Retinal pigment epithelial cell (primary cell): ENCODE results near the gene DDX10.

ENCODE experiments used
- DNase-seq: peaks from one replicate; pipeline ENCODE4 v3.0.0-alpha.2; 2010; ENCODE audit warnings: low read depth
- H3K4me3 ChIP-seq: 2 replicates; pipeline ENCODE4 v1.5.1; 2011; ENCODE audit warnings: mild to moderate bottlenecking, low read length, control low read depth, moderate library complexity
- TF ChIP-seq, protein P1 (sequence below): conservative IDR thresholded peaks from 2 replicates; pipeline ENCODE4 v1.5.1; 2011; ENCODE audit warnings: low read depth, low read length, control low read depth, inconsistent platforms

Gene DDX10

GRCh38 chr11:108863528-108863927, 198.7 kb downstream of the DDX10 start:
- no peak for DNase-seq
- TF ChIP-seq, protein P1, sequence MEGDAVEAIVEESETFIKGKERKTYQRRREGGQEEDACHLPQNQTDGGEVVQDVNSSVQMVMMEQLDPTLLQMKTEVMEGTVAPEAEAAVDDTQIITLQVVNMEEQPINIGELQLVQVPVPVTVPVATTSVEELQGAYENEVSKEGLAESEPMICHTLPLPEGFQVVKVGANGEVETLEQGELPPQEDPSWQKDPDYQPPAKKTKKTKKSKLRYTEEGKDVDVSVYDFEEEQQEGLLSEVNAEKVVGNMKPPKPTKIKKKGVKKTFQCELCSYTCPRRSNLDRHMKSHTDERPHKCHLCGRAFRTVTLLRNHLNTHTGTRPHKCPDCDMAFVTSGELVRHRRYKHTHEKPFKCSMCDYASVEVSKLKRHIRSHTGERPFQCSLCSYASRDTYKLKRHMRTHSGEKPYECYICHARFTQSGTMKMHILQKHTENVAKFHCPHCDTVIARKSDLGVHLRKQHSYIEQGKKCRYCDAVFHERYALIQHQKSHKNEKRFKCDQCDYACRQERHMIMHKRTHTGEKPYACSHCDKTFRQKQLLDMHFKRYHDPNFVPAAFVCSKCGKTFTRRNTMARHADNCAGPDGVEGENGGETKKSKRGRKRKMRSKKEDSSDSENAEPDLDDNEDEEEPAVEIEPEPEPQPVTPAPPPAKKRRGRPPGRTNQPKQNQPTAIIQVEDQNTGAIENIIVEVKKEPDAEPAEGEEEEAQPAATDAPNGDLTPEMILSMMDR: no peak
- H3K4me3 ChIP-seq: no peak overlapping the region

- TF ChIP-seq, protein P1: no peak
- DNase-seq: no peak
- H3K4me3 ChIP-seq: no peak overlapping the region
These were observed 200.5 kb downstream of the DDX10 start for GRCh38 chr11:108865406-108865805.

DNA sequence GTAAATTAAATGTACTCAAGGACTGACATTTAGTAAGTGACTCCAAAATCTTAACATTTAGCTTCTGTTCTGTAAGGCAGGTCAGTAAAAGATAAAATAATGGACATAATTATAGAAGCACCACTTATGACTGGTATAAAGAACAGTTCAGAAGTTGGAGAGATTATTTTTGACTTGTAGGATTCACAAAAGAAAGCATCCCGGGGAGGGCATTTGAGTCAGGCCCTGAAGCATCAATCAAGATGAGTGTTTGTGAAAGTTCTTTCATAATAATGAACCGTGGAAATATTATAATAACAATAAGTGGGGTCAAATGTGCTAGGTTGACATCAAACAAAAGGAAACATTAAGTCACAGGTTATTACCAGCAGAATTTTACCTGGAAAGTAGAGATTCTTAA, 201.9 kb downstream of the DDX10 start:
- TF ChIP-seq, protein P1: no peak
- H3K4me3 ChIP-seq: no peak overlapping the region
- DNase-seq: no peak

DNA sequence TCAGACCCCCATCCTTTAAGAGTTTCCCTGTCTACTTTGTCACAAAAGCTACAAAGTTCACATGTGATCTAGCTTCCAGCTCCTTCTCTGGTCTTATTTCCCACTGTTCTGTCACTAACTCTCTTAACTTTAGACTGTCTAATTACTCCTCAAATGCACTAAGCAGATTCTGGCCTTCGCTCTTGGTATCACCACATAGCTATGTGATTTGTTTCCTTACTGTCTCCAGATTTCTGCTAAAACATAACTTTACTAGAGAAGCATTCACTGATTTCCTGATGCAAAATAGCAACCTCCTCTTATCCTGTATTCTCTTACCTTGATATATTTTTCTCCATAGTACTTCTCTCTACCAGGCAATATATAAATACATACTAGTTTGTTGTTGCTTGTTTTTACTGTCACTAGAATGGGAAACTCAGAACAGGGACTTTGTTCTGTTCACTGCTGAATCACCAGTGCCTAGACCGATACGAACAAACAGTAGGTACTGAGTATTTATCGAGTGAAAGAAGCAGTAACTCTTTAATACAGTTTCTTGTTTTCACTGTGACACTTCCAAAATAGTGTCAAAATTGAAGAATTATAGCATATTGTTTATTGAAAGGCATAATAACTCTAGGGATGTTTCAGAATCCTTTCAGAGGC, 205.6 kb downstream of the DDX10 start:
- H3K4me3 ChIP-seq: no peak overlapping the region
- DNase-seq: peak; percentile 41
- TF ChIP-seq, protein P1: no peak

DNA sequence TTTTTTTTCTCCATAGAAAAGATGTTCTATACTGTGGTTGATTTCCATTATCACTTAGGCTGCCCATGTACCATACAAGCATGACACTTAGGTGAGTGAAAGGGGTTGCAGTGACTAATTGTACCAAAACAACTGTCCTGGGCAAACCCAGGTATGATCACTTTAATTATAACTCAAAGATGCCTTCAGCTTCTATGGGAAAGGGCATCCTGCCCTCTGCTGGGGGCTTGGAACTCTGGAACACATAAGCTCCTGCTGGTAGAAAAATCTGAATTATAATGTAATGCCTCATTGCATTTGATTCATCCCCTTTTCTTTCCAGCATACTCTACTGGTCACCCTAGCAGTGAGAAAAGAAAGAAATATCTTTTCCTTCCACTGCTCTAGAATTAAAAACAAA, 206.3 kb downstream of the DDX10 start:
- TF ChIP-seq, protein P1: peak; percentile 76
- no peak for DNase-seq

DNA sequence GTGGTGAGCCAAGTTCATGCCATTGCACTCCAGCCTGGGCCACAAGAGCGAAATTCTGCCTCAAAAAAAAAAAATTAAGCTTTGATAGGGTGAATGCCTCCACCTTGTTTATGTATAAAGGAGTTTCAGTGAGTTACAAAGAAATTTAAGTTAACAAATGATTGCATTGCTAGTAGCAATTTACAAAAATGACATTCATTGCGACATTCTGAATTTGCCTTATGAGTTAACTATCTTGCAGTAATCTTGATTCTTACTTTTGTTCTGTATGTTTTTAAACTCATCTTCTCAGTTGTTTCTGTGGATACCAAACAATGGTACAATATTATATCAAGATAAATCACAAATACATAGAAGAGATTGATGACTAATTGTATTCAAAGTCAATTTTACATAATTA, 207.0 kb downstream of the DDX10 start:
- TF ChIP-seq, protein P1: no peak
- DNase-seq: no peak
- no peak overlapping the region for H3K4me3 ChIP-seq

More for the DNA sequence above, 206.3 kb downstream of the DDX10 start:
- no peak overlapping the region for H3K4me3 ChIP-seq

GRCh38 chr11:108872781-108873291, 208.0 kb downstream of the DDX10 start:
- TF ChIP-seq, protein P1: no peak
- no peak overlapping the region for H3K4me3 ChIP-seq
- DNase-seq: no peak
